GM23338 (cell line): Measurements from ENCODE around the gene ZNF646. TPM values are rescaled to one million over a fixed set of nuclear protein-coding genes. Genes with fewer than 3 reads are reported as not detected.

Experiments used
- ATAC-seq: fragments of 200-7000 bp; cut with Tn5 transposase; 3 replicates; pipeline ENCODE4 v1.9.1; 2020
- DNase-seq: peaks from one replicate; pipeline ENCODE4 v3.0.0-alpha.2; 2015; ENCODE audit warnings: low spot score
- H2AFZ ChIP-seq: fragments of 200-600 bp; sonication (generic); 2 replicates; pipeline ENCODE4 v1.8.0; 2016; ENCODE audit warnings: antibody characterized with exemption, mild to moderate bottlenecking, moderate library complexity
- H3F3A ChIP-seq: fragments of 200-600 bp; sonication (generic); replicated peaks from 2 replicates; pipeline ENCODE4 v1.8.0; 2017; ENCODE audit warnings: antibody characterized with exemption, mixed run types, low read depth
- H3K27ac ChIP-seq: fragments of 200-600 bp; sonication (generic); 2 replicates; pipeline ENCODE4 v1.6.1; 2016; ENCODE audit warnings: low read depth
- H3K27me3 ChIP-seq: fragments of 200-600 bp; sonication (generic); 2 replicates; pipeline ENCODE4 v1.8.0; 2016; ENCODE audit warnings: mild to moderate bottlenecking, mixed run types, moderate library complexity; ENCODE audit not compliant: insufficient read depth
- H3K36me3 ChIP-seq: fragments of 200-600 bp; sonication (generic); 2 replicates; pipeline ENCODE4 v1.8.0; 2016; ENCODE audit warnings: mild to moderate bottlenecking; ENCODE audit not compliant: insufficient read depth
- H3K4me1 ChIP-seq: fragments of 200-600 bp; sonication (generic); 2 replicates; pipeline ENCODE4 v1.8.0; 2016; ENCODE audit warnings: mild to moderate bottlenecking, moderate library complexity; ENCODE audit not compliant: insufficient read depth
- H3K4me2 ChIP-seq: fragments of 200-600 bp; sonication (generic); 2 replicates; pipeline ENCODE4 v1.7.1; 2017; ENCODE audit warnings: mixed run types
- H3K4me3 ChIP-seq: fragments of 200-600 bp; sonication (generic); 2 replicates; pipeline ENCODE4 v1.6.1; 2016; ENCODE audit warnings: mixed run types
- H3K79me2 ChIP-seq: fragments of 200-600 bp; sonication (generic); replicated peaks from 2 replicates; pipeline ENCODE4 v1.8.0; 2017; ENCODE audit warnings: mild to moderate bottlenecking; ENCODE audit not compliant: insufficient read depth
- H3K9me2 ChIP-seq: fragments of 200-600 bp; sonication (generic); 2 replicates; pipeline ENCODE4 v1.8.0; 2017; ENCODE audit not compliant: insufficient read depth
- H4K20me1 ChIP-seq: fragments of 200-600 bp; sonication (generic); replicated peaks from 2 replicates; pipeline ENCODE4 v1.8.0; 2017; ENCODE audit warnings: mild to moderate bottlenecking; ENCODE audit not compliant: insufficient read depth
- H3K27ac Mint-ChIP-seq: 2 replicates; pipeline ENCODE4 v1.8.0; 2020; ENCODE audit warnings: inconsistent platforms, mild to moderate bottlenecking, moderate library complexity, mixed read lengths
- H3K27me3 Mint-ChIP-seq: 3 replicates; pipeline ENCODE4 v1.8.0; 2022; ENCODE audit warnings: low read depth, mild to moderate bottlenecking, moderate library complexity, mixed read lengths, inconsistent platforms; ENCODE audit not compliant: insufficient read depth, poor library complexity
- H3K36me3 Mint-ChIP-seq: 3 replicates; pipeline ENCODE4 v1.8.0; 2021; ENCODE audit warnings: low read depth, mild to moderate bottlenecking, inconsistent platforms, moderate library complexity, mixed read lengths
- H3K4me1 Mint-ChIP-seq: 3 replicates; pipeline ENCODE4 v1.8.0; 2020; ENCODE audit warnings: mild to moderate bottlenecking, inconsistent platforms, mixed read lengths
- H3K4me3 Mint-ChIP-seq: 3 replicates; pipeline ENCODE4 v1.8.0; 2021; ENCODE audit warnings: moderate library complexity, mild to moderate bottlenecking, inconsistent platforms, mixed read lengths
- H3K9me3 Mint-ChIP-seq: 3 replicates; pipeline ENCODE4 v1.8.0; 2020; ENCODE audit warnings: moderate library complexity, mild to moderate bottlenecking, inconsistent platforms, mixed read lengths
- EZH2phosphoT487 ChIP-seq: fragments of 200-600 bp; sonication (generic); IDR thresholded peaks from one replicate; pipeline ENCODE4 v1.8.1; 2018; ENCODE audit warnings: antibody characterized with exemption; ENCODE audit not compliant: unreplicated experiment
- JUNB ChIP-seq: IDR thresholded peaks from one replicate; pipeline ENCODE4 v1.6.1; 2016; ENCODE audit warnings: antibody characterized with exemption; ENCODE audit not compliant: unreplicated experiment
- STAT1 ChIP-seq: IDR thresholded peaks from one replicate; pipeline ENCODE4 v1.6.1; 2016; ENCODE audit warnings: antibody characterized with exemption; ENCODE audit not compliant: unreplicated experiment
- polyA plus RNA-seq: library from polyadenylated mRNA; unstranded; fragments of >200 nt; fragmentation: Nextera tagmentation; extraction: Ambion mirVana; gene quantifications from 2 replicates; pipeline ENCODE4 v1.2.1, GENCODE V29; 2016
- total RNA-seq: library from RNA; depleted of rRNA; stranded (reverse); fragments of >200 nt; shearing (Covaris generic); gene quantifications from 2 replicates; pipeline ENCODE4 v1.2.3, GENCODE V29; 2014
- TF ChIP-seq, protein P1 (sequence below): IDR thresholded peaks from one replicate; pipeline ENCODE4 v1.6.1; 2018; ENCODE audit warnings: antibody characterized with exemption; ENCODE audit not compliant: unreplicated experiment
- TF ChIP-seq, protein P2 (sequence below): IDR thresholded peaks from 2 replicates; pipeline ENCODE4 v1.6.1; 2016; ENCODE audit warnings: antibody characterized with exemption
- TF ChIP-seq, protein P3 (sequence below), 2 experiments: fragments of 200-600 bp in 1 of 2; sonication (generic) in 1 of 2; conservative IDR thresholded peaks; 2 replicates each; pipeline versions ENCODE4 v1.5.1 to v1.6.1; 2016 to 2017; ENCODE audit warnings: antibody characterized with exemption in 2 of 2, low read depth in 2 of 2, mild to moderate bottlenecking in 2 of 2, moderate library complexity in 1 of 2

The ZNF646 gene
- total and polyA plus RNA-seq, 2 experiments from 2014 or later, result 6.3 to 29.3 TPM

DNA sequence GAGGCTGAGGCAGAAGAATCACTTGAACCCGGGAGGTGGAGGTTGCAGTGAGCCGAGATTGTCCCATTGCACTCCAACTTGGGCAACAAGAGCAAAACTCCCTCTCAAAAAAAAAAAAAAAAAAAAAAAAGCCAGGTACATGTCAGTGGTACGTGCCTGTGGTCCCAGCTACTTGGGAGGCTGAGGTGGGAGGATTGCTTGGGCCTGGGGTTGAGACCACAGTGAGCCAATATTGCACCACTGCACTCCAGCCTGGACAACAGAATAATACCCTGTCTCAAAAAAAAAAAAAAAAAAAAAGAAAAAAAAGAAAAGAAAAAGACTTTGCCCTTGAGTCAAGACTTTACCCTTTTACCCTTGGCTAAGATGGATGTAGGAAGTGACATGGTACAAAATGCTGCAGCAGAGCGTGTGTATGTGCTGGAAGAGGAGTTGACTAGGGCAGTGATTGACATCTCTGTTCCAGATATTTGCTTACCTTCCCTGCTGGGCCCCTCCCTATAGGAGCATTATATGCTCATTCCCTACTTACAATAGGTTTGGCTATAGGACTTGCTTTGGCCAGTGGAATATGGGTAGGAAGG, 30.2 kb upstream of the ZNF646 start:
- Histone ChIP-seq H3K4me1 (0 out of 2 replicates have a peak, but pooled peaks cover 9% of the 10 kb centered on the region), H2AFZ (no peak overlapping the region), H4K20me1 (no peaks in the 10 kb centered on the region), H3K4me2 (no peak overlapping the region), H3K79me2 (no peaks in the 10 kb centered on the region), H3K27ac (no peak overlapping the region), H3K36me3 (no peaks in the 10 kb centered on the region; the same call in 1 of the 2 replicates), H3K27me3 (no peaks in the 10 kb centered on the region), H3F3A (peaks cover 12% of the 10 kb centered on the region; the same call in 1 of the 2 replicates), H3K4me3 (no peak overlapping the region), H3K9me2 (no peaks in the 10 kb centered on the region)
- no peak for ATAC-seq
- Mint-ChIP-seq H3K27me3 (peaks cover 6% of the 10 kb centered on the region), H3K9me3 (no peaks in the 10 kb centered on the region), H3K4me3 (no peak overlapping the region), H3K4me1 (peaks cover 3% of the 10 kb centered on the region; the same call in 1 of the 3 replicates), H3K36me3 (peaks cover 3% of the 10 kb centered on the region), H3K27ac (no peak overlapping the region)
- DNase-seq, result no peak
- TF ChIP-seq JUNB, result no peak
- TF ChIP-seq, protein P1, sequence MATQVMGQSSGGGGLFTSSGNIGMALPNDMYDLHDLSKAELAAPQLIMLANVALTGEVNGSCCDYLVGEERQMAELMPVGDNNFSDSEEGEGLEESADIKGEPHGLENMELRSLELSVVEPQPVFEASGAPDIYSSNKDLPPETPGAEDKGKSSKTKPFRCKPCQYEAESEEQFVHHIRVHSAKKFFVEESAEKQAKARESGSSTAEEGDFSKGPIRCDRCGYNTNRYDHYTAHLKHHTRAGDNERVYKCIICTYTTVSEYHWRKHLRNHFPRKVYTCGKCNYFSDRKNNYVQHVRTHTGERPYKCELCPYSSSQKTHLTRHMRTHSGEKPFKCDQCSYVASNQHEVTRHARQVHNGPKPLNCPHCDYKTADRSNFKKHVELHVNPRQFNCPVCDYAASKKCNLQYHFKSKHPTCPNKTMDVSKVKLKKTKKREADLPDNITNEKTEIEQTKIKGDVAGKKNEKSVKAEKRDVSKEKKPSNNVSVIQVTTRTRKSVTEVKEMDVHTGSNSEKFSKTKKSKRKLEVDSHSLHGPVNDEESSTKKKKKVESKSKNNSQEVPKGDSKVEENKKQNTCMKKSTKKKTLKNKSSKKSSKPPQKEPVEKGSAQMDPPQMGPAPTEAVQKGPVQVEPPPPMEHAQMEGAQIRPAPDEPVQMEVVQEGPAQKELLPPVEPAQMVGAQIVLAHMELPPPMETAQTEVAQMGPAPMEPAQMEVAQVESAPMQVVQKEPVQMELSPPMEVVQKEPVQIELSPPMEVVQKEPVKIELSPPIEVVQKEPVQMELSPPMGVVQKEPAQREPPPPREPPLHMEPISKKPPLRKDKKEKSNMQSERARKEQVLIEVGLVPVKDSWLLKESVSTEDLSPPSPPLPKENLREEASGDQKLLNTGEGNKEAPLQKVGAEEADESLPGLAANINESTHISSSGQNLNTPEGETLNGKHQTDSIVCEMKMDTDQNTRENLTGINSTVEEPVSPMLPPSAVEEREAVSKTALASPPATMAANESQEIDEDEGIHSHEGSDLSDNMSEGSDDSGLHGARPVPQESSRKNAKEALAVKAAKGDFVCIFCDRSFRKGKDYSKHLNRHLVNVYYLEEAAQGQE, result no peak
- TF ChIP-seq STAT1, result no peak
- TF ChIP-seq, protein P2, sequence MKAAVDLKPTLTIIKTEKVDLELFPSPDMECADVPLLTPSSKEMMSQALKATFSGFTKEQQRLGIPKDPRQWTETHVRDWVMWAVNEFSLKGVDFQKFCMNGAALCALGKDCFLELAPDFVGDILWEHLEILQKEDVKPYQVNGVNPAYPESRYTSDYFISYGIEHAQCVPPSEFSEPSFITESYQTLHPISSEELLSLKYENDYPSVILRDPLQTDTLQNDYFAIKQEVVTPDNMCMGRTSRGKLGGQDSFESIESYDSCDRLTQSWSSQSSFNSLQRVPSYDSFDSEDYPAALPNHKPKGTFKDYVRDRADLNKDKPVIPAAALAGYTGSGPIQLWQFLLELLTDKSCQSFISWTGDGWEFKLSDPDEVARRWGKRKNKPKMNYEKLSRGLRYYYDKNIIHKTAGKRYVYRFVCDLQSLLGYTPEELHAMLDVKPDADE, result no peak

DNA sequence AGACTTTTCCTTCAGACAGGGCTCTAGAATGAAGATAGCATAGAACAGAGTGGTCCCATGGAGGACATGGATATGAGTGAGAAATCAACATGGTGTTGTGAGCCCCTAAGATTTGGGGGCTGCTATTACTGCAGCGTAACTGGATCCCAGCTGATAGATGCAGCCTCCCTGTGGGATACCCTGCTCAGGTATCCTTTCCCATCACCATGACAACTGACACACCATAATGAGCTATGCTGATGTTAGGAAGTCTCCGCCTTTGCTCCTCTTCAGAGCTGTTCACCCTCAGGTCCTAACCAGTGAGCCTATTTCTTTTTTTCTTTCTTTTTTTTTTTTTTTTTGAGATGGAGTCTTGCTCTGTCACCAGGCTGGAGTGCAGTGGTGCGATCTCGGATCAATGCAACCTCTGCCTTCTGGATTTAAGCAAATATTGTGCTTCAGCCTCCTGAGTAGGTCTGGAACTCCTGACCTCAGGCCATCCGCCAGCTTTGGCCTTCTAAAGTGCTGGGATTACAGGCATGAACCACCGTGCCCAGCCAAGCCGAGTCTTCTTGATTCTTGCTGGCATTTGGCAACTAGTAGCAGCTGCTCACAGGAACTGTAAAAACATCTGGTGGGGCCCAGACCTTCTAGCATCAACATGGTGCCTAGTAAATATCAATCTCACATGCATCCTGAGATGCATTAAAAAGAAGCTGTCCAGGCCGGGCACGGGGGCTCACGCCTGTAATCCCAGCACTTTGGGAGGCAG, 23.8 kb upstream of the ZNF646 start:
- H3K36me3 ChIP-seq, result no peaks in the 10 kb centered on the region
- no peak overlapping the region for H2AFZ ChIP-seq
- H4K20me1 ChIP-seq, result no peaks in the 10 kb centered on the region
- peak; percentile 96 for ATAC-seq
- H3K4me3 ChIP-seq, result no peak overlapping the region
- H3K27ac ChIP-seq, result no peak overlapping the region
- no peaks in the 10 kb centered on the region for H3K27me3 ChIP-seq
- H3K4me2 ChIP-seq, result no peak overlapping the region
- peaks cover 3% of the 10 kb centered on the region; the same call in 1 of the 2 replicates for H3K4me1 ChIP-seq
- Mint-ChIP-seq H3K36me3 (no peaks in the 10 kb centered on the region), H3K4me3 (no peak overlapping the region), H3K9me3 (no peaks in the 10 kb centered on the region), H3K4me1 (peaks cover 13% of the 10 kb centered on the region; the same call in 2 of the 3 replicates), H3K27ac (no peak overlapping the region), H3K27me3 (peaks cover 11% of the 10 kb centered on the region)
- no peaks in the 10 kb centered on the region for H3F3A ChIP-seq
- DNase-seq, result peak; percentile 79
- no peaks in the 10 kb centered on the region for H3K79me2 ChIP-seq
- no peaks in the 10 kb centered on the region for H3K9me2 ChIP-seq
- TF ChIP-seq EZH2phosphoT487 (no peak), JUNB (no peak), STAT1 (no peak)
- TF ChIP-seq, protein P3, sequence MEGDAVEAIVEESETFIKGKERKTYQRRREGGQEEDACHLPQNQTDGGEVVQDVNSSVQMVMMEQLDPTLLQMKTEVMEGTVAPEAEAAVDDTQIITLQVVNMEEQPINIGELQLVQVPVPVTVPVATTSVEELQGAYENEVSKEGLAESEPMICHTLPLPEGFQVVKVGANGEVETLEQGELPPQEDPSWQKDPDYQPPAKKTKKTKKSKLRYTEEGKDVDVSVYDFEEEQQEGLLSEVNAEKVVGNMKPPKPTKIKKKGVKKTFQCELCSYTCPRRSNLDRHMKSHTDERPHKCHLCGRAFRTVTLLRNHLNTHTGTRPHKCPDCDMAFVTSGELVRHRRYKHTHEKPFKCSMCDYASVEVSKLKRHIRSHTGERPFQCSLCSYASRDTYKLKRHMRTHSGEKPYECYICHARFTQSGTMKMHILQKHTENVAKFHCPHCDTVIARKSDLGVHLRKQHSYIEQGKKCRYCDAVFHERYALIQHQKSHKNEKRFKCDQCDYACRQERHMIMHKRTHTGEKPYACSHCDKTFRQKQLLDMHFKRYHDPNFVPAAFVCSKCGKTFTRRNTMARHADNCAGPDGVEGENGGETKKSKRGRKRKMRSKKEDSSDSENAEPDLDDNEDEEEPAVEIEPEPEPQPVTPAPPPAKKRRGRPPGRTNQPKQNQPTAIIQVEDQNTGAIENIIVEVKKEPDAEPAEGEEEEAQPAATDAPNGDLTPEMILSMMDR (conservative IDR thresholded peaks at IDR 0.05; ENCODE audit: low read depth in 2 of 2), result no peak
